HG02943 (cell line): Measurements from ENCODE around the gene IL5.
A peak's percentile ranks its signal among the peaks of the same experiment; 100 is the strongest.
"Not testable (repeated sequence)": the region's sequence is repeated elsewhere in the genome, so short reads cannot be mapped to it uniquely, and the experiment has no call there.

Source experiments
- ATAC-seq: cut with Tn5 transposase; IDR thresholded peaks from one replicate; pipeline ENCODE4 v1.9.1; 2021; ENCODE audit warnings: mild to moderate bottlenecking, low read depth, moderate library complexity; ENCODE audit not compliant: unreplicated experiment

IL5 gene

GRCh38 chr5:132539716-132540115 is 3.6 kb downstream of the IL5 start:
- ATAC-seq: no peak

DNA sequence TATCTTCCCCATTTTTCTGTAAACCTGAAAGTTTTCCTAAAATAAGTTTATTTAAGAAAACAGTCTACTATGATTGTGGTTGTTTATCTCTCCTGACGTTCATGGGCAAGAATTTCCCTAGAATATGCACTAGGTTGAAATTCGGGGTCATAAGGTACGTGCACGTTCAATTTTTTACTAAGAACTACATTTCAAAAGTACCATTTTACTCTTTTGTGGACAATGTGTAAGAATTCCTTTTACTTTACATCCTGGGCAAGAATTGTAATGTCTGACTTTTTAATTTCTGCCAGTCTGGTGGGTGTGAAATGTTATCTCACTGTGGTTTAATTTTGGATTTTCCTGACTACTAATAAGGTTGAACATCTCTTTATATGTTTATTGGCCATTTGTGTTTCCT is 12.4 kb downstream of the IL5 start:
- ATAC-seq: no peak

- no peak for ATAC-seq
Observed at GRCh38 chr5:132528866-132529634, 14.3 kb downstream of the IL5 start.

DNA sequence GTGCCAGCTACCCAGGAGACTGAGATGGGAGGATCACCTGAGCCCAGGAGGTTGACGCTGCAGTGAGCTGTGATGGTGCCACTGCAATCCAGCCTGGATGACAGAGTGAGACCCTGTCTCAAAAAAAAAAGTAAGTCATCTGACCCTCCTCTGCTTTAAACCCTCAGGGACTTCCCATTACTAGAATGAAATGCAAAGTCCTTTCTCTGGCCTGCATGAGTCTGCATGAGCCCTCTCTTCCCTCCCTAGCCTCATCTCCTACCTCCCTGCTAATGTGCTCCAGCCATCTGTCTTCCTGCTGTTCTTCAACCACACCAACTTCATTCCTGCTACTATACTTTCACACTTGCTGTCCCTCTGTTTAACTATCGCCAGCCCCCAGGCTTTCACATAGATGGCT is 15.3 kb downstream of the IL5 start:
- no peak for ATAC-seq

GRCh38 chr5:132526974-132527564 is 16.3 kb downstream of the IL5 start:
- no peak for ATAC-seq

DNA sequence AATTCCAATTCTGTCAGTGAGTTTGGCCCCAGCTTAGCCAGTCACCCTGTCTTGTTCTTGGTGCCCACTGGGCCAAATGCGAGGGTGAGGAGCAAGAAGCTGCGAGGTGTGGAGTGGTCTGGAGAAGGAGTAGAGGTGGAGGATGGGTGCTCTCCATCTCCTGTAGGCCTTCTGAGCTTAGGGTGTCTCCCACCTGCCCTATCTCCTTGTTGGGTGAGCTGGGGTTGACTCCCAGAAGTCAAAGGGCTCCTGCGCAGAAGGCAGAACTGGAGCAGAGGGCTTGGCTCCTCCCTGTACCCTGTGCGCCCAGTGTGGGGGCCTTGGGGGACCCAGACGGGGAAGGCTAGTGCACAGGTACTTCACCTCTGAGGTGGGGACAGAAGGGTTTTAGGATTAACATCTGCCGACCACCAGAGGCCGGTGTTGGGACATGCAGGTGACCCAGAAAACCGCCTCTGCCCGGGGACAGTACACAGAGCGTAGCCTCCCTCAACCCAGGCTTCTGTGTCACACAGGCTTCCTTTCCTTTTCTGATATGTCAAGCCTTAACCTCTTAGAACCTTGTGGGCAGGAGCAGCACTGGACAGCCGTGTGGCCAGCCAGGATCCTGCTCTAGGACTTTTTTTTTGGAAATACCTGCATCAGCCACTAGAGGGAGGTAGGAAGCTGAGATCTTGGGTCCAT is 16.9 kb downstream of the IL5 start:
- no peak for ATAC-seq

DNA sequence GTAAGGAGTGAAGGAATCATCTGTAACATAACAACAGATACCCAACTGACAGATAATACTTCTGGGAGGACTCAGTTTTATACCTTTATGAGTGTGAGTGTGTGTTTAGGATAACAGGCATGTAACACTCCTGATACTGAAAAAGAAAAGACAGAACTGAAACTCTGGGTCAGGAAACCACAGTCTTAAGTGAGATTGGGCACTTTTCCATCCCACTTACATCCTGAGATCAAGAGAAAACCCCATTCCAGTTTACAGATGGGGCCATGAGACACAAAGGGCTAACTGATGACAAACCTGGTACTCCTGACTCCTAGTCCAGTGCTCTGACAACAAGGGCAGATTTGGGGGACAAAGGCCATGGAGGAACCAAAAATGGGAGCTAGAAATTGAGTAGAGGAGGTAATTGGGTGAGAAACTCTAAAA is 18.0 kb downstream of the IL5 start:
- ATAC-seq: peak; percentile 72

DNA sequence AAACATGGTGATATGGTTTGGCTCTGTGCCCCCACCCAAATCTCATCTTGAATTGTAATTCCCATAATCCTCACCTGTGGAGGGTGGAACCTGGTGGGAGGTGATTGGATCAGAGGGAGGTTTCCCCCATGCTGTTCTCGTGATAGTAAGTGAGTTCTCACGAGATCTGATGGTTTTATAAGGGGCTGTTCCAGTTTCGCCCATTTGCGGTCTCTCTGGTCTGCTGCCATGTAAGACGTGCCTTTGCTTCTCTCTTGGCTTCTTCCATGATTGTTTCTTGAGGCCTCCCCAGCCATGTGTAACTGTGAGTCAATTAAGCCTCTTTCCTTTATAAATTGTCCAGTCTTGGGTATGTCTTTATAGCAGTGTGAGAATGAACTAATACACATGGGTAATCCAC is 18.4 kb downstream of the IL5 start:
- ATAC-seq: not testable (repeated sequence)

DNA sequence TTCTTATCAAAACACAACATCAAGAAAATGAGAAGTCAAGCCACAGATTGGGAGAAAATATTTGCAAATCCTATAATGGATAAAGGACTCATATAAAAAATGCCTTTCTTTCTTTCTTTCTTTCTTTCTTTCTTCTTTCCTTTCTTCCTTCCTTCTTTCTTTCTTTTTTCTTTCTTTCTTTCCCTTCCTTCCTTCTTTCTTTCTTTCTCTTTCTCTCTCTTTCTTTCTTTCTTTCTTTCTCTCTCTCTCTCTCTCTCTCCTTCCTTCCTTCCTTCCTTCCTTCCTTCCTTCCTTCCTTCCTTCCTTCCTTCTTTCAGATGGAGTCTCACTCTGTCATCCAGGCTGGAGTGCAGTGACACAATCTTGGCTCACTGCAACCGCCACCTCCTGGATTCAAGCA is 21.3 kb downstream of the IL5 start:
- not testable (repeated sequence) for ATAC-seq

DNA sequence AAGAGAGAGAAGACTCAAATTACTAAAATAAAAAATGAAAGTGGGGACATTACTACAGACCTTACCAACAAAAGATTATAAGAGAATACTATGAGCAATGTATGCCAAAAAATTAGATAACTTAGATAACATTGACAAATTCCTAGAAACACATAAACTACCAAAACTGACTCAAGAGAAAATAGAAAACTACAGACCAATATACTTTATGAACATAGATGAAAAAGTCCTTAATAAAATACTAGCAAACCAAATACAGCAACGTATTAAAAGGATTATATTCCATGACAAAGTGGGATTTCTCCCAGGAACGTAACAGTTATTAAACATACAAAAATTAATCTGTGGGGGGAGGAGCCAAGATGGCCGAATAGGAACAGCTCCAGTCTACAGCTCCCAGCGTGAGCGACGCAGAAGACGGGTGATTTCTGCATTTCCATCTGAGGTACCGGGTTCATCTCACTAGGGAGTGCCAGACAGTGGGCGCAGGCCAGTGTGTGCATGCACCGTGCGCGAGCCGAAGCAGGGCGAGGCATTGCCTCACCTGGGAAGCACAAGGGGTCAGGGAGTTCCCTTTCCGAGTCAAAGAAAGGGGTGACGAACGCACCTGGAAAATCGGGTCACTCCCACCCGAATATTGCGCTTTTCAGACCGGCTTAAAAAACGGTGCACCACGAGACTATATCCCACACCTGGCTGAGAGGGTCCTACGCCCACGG is 29.5 kb downstream of the IL5 start:
- ATAC-seq: not testable (repeated sequence)

- ATAC-seq: no peak
Observed at GRCh38 chr5:132510076-132510475, 33.2 kb downstream of the IL5 start.

- no peak for ATAC-seq
Observed at GRCh38 chr5:132506094-132506692, 37.1 kb downstream of the IL5 start.

- no peak for ATAC-seq
Observed at GRCh38 chr5:132505641-132506040, 37.7 kb downstream of the IL5 start.

DNA sequence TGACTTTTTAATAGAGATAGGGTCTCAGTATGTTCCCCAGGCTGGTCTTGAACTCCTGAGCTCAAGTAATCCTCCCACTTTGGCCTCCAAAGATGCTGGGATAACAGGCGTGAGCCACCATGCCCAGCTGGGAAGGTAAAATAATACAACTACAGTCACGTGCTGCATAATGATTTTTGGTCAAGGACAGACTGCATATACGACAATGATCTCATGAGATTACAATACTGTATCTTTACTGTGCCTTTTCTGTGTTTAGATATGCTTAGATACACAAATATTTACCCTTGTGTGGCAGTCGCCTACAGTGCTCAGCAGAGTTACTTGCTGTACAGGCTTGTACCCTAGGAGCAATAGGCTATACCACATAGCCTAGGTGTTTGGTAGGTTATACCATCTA is 38.6 kb downstream of the IL5 start:
- no peak for ATAC-seq

DNA sequence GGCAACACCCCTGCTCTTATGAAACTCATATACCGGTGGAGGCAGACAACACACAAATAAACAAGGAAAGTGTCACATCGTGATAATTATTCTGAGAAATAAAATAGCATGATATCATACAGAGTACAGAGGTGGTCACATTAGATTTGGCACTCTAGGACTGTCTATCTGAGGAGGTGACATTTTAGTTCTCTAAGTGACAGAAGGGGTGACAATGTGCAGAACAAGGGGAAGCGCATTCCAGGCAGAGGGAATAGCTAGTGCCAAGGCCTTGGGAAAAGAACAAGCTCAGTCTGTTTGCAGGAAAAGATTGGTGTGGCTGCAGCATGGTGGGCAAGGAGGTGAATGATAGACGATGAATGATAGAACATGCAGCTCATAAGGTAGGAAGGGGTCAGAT is 40.1 kb downstream of the IL5 start:
- no peak for ATAC-seq

GRCh38 chr5:132501961-132502931 is 41.1 kb downstream of the IL5 start:
- no peak for ATAC-seq

DNA sequence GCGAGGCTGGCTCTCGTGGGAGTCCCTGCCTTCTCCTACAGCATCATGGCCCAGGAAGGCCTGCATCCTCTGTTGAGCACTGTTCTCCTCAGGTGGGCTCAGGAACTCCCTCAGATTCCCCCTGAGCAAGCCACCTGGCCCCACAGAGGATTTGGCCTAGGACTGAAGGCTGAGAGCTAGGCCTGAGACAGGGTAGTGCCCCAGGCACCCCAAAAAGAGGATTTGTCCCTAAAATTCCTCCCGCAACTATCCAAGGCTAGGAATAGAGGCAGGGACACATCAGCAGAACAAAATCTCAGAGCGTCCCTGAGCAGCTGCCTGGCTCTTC is 41.7 kb downstream of the IL5 start:
- ATAC-seq: no peak

- no peak for ATAC-seq
Observed at GRCh38 chr5:132500931-132501628, 42.2 kb downstream of the IL5 start.
